Measurements from ENCODE around the gene ANOS1.
"Not testable (repeated sequence)": the region's sequence is repeated elsewhere in the genome, so short reads cannot be mapped to it uniquely, and the experiment has no call there.

ANOS1 gene

DNA sequence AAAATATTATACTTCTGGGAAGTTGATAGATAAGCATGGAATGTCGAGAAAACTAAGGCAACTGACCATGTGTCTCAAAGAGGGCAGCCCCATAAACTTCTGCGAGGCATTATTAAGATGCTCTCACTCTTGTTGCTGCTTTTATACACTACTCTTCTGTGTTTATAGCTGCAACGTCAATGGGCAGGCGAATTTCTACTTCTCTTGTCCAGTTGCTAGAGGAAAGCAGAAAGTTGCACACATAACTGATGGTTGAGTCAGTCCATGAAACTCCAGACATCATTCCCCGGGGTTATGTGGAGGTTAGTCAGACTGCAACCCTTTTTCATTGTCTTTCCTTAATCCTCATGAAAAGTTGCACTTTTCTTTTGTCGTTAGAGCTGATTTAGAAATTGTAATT is 227.5 kb downstream of the ANOS1 start:
- Histone ChIP-seq H3K9ac (ENCODE audit: low read length) (no peak overlapping the region), H3K4me3 (ENCODE audit: insufficient read depth, low read length, poor library complexity, severe bottlenecking) (no peak overlapping the region), H2AFZ (ENCODE audit: low read depth, low read length, severe bottlenecking) (no peak overlapping the region)

DNA sequence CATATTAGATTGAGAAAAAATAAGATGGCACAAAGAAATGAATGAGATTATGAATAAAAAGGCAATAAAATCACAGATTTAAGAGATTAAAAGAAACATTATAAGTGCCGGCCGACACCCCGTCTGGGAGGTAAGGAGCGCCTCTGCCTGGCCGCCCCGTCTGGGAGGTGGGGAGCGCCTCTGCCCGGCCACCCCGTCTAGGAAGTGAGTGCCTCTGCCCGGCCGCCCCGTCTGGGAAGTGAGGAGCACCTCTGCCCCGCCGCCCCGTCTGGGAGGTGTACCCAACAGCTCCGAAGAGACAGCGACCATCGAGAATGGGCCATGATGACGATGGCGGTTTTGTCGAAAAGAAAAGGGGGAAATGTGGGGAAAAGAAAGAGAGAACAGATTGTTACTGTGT is 229.8 kb downstream of the ANOS1 start:
- not testable (repeated sequence) for H3K27ac ChIP-seq (ENCODE audit: low read depth, low read length); H3K4me3 ChIP-seq (ENCODE audit: insufficient read depth, low read length, poor library complexity, severe bottlenecking); H3K9me3 ChIP-seq (ENCODE audit: insufficient read depth, low read length); H3K4me2 ChIP-seq (ENCODE audit: low read depth, low read length, poor library complexity, severe bottlenecking); H2AFZ ChIP-seq (ENCODE audit: low read depth, low read length, severe bottlenecking); H3K36me3 ChIP-seq (ENCODE audit: low read length); H3K9ac ChIP-seq (ENCODE audit: low read length); H3K9me2 ChIP-seq (replicated peaks; ENCODE audit: insufficient read depth, low read length); H3K79me2 ChIP-seq (ENCODE audit: insufficient read depth, low read length); H3K27me3 ChIP-seq (ENCODE audit: low read length); H3F3A ChIP-seq (ENCODE audit: insufficient read depth); H4K20me1 ChIP-seq (ENCODE audit: low read depth, low read length)

More for the DNA sequence above, 227.5 kb downstream of the ANOS1 start:
- Histone ChIP-seq H3K79me2 (ENCODE audit: insufficient read depth, low read length) (no peaks in the 10 kb centered on the region), H4K20me1 (ENCODE audit: low read depth, low read length) (no peaks in the 10 kb centered on the region), H3K9me3 (ENCODE audit: insufficient read depth, low read length) (no peaks in the 10 kb centered on the region), H3F3A (ENCODE audit: insufficient read depth) (no peaks in the 10 kb centered on the region), H3K36me3 (ENCODE audit: low read length) (no peaks in the 10 kb centered on the region), H3K27ac (ENCODE audit: low read depth, low read length) (no peak overlapping the region), H3K27me3 (ENCODE audit: low read length) (no peaks in the 10 kb centered on the region), H3K4me2 (ENCODE audit: low read depth, low read length, poor library complexity, severe bottlenecking) (no peak overlapping the region), H3K9me2 (replicated peaks; ENCODE audit: insufficient read depth, low read length) (no peaks in the 10 kb centered on the region)
- TF ChIP-seq EZH2phosphoT487 (conservative IDR thresholded peaks at IDR 0.05; ENCODE audit: low read length) (no peak), CTCF (IDR thresholded peaks at IDR 0.05; ENCODE audit: insufficient read depth, low read length, poor library complexity, severe bottlenecking) (no peak)

- no peaks in the 10 kb centered on the region for H3K9me3 ChIP-seq (ENCODE audit: insufficient read depth, low read length)
- H3K9ac ChIP-seq (ENCODE audit: low read length): no peak overlapping the region
- no peaks in the 10 kb centered on the region for H3F3A ChIP-seq (ENCODE audit: insufficient read depth)
- H3K27ac ChIP-seq (ENCODE audit: low read depth, low read length): no peak overlapping the region
- H2AFZ ChIP-seq (ENCODE audit: low read depth, low read length, severe bottlenecking): no peak overlapping the region
- TF ChIP-seq EZH2phosphoT487 (conservative IDR thresholded peaks at IDR 0.05; ENCODE audit: low read length) (no peak), CTCF (IDR thresholded peaks at IDR 0.05; ENCODE audit: insufficient read depth, low read length, poor library complexity, severe bottlenecking) (no peak)
- H3K27me3 ChIP-seq (ENCODE audit: low read length): no peaks in the 10 kb centered on the region
- H3K4me3 ChIP-seq (ENCODE audit: insufficient read depth, low read length, poor library complexity, severe bottlenecking): no peak overlapping the region
- H4K20me1 ChIP-seq (ENCODE audit: low read depth, low read length): no peaks in the 10 kb centered on the region
- H3K36me3 ChIP-seq (ENCODE audit: low read length): no peaks in the 10 kb centered on the region
- no peaks in the 10 kb centered on the region for H3K79me2 ChIP-seq (ENCODE audit: insufficient read depth, low read length)
- no peak overlapping the region for H3K4me2 ChIP-seq (ENCODE audit: low read depth, low read length, poor library complexity, severe bottlenecking)
- H3K9me2 ChIP-seq (replicated peaks; ENCODE audit: insufficient read depth, low read length): no peaks in the 10 kb centered on the region
These were observed 231.7 kb downstream of the ANOS1 start for GRCh38 chrX:8500203-8500602.

GRCh38 chrX:8495036-8495435 is 236.9 kb downstream of the ANOS1 start:
- H3F3A ChIP-seq (ENCODE audit: insufficient read depth); H3K36me3 ChIP-seq (ENCODE audit: low read length); H3K27me3 ChIP-seq (ENCODE audit: low read length); H2AFZ ChIP-seq (ENCODE audit: low read depth, low read length, severe bottlenecking); H3K9ac ChIP-seq (ENCODE audit: low read length); H3K9me2 ChIP-seq (replicated peaks; ENCODE audit: insufficient read depth, low read length); H3K79me2 ChIP-seq (ENCODE audit: insufficient read depth, low read length); H3K4me3 ChIP-seq (ENCODE audit: insufficient read depth, low read length, poor library complexity, severe bottlenecking); H3K27ac ChIP-seq (ENCODE audit: low read depth, low read length); H3K4me2 ChIP-seq (ENCODE audit: low read depth, low read length, poor library complexity, severe bottlenecking); H3K9me3 ChIP-seq (ENCODE audit: insufficient read depth, low read length); H4K20me1 ChIP-seq (ENCODE audit: low read depth, low read length): not testable (repeated sequence)
